Measurements from ENCODE around the gene INAVA. TPM values are rescaled to one million over a fixed set of nuclear protein-coding genes. Genes with fewer than 3 reads are reported as not detected.

The INAVA gene
- total and polyA plus RNA-seq, 2 of the 13 experiments (the other 11 are each of a cell fraction or from before 2014, with no cell fraction given), result 6.0 to 13.5 TPM

DNA sequence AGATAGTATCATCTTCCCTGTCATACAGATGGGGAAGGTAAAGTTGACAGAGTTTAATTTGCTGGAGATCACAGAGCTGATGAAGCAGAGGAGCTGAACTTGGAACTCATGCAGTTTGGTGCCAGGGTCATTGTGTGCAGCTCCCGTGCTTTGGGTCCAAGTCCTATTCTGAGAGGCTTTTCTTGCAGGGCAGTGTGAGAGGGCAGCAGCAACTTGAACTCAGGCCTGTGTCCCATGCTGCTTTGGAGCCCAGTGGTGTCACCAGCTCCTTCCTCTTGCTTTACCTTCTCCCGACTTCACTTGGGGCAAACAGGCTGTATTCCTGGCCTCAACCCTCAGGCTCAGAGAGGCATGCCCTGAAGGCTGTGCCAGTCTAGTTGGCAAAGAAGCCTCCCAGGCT, 24.7 kb downstream of the INAVA start:
- H3K4me3 ChIP-seq (replicated peaks in 1 of 3; ENCODE audit: insufficient read depth in 1 of 3, low read depth in 2 of 3, low read length in 3 of 3), result no peak overlapping the region
- ATAC-seq, result no peak
- no peak overlapping the region for H3K9ac ChIP-seq (ENCODE audit: insufficient read depth, low read depth, low read length)
- no peak for FAIRE-seq
- BruUV-seq (replicated peaks), result no TSS peak
- no peaks in the 10 kb centered on the region for H3K79me2 ChIP-seq (ENCODE audit: insufficient read depth, low read length)
- no peak for DNase-seq (ENCODE audit: low spot score)
- H3K36me3 ChIP-seq (replicated peaks in 1 of 2; ENCODE audit: control insufficient read depth in 1 of 2, insufficient read depth in 2 of 2, low read length in 2 of 2), result no peaks in the 10 kb centered on the region
- POLR2A ChIA-PET, result interaction anchor here (1.2 kb wide), 1 partner anchor 23 kb away, joined by 3 read pairs; no protein-coding TSS in a partner anchor
- no peaks in the 10 kb centered on the region for H3K9me3 ChIP-seq (ENCODE audit: low read length)
- intact Hi-C loops (cut with micrococcal nuclease; ENCODE audit: unreplicated experiment) (no loop called here), in situ Hi-C loops (cut with HindIII; ENCODE audit: extremely low pct_ligation_motif_present, low pct_unique_long_range_greater_than_20kb) (no loop called here)
- no peak overlapping the region for H3K27ac ChIP-seq (ENCODE audit: extremely low read length, insufficient read depth, low read length)
- H4K20me1 ChIP-seq (ENCODE audit: insufficient read depth, low read length), result no peaks in the 10 kb centered on the region
- no peak overlapping the region for H2AFZ ChIP-seq (ENCODE audit: low read length)
- 58% methylated on average over 2 of the region's 2 CpGs for WGBS (ENCODE audit: low lambda C conversion rate)
- no peak overlapping the region for H3K4me2 ChIP-seq (ENCODE audit: low read depth, low read length)
- peaks cover 43% of the 10 kb centered on the region for H3K4me1 ChIP-seq (ENCODE audit: insufficient read depth, low read length)
- CTCF ChIA-PET (ENCODE audit: low intra/inter-chr PET ratio, low total read pairs), result no interaction called here
- H3K27me3 ChIP-seq (ENCODE audit: control insufficient read depth in 1 of 2, insufficient read depth in 2 of 2, low read length in 2 of 2), result no peaks in the 10 kb centered on the region
- no peak for TF ChIP-seq DR1 (CRISPR knock-in tag; IDR thresholded peaks at IDR 0.05)
- no peak for TF ChIP-seq EZH2 (conservative IDR thresholded peaks at IDR 0.05; ENCODE audit: low read depth, low read length)
- no peak for TF ChIP-seq ISL2 (CRISPR knock-in tag; IDR thresholded peaks at IDR 0.05)
- TF ChIP-seq, protein P1, sequence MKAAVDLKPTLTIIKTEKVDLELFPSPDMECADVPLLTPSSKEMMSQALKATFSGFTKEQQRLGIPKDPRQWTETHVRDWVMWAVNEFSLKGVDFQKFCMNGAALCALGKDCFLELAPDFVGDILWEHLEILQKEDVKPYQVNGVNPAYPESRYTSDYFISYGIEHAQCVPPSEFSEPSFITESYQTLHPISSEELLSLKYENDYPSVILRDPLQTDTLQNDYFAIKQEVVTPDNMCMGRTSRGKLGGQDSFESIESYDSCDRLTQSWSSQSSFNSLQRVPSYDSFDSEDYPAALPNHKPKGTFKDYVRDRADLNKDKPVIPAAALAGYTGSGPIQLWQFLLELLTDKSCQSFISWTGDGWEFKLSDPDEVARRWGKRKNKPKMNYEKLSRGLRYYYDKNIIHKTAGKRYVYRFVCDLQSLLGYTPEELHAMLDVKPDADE (CRISPR knock-in tag; IDR thresholded peaks at IDR 0.05), result no peak
- no peak for TF ChIP-seq RNF2 (conservative IDR thresholded peaks at IDR 0.05; ENCODE audit: low read depth)
- no peak for TF ChIP-seq SP140L (CRISPR knock-in tag; IDR thresholded peaks at IDR 0.05; ENCODE audit: borderline replicate concordance)
- no peak for TF ChIP-seq JDP2 (CRISPR knock-in tag; IDR thresholded peaks at IDR 0.05; ENCODE audit: borderline replicate concordance)
- no peak for TF ChIP-seq KDM5A (IDR thresholded peaks at IDR 0.05; ENCODE audit: borderline replicate concordance, low read length)
- no peak for TF ChIP-seq KDM5B (CRISPR knock-in tag; IDR thresholded peaks at IDR 0.05; ENCODE audit: borderline replicate concordance)
- TF ChIP-seq, protein P2, sequence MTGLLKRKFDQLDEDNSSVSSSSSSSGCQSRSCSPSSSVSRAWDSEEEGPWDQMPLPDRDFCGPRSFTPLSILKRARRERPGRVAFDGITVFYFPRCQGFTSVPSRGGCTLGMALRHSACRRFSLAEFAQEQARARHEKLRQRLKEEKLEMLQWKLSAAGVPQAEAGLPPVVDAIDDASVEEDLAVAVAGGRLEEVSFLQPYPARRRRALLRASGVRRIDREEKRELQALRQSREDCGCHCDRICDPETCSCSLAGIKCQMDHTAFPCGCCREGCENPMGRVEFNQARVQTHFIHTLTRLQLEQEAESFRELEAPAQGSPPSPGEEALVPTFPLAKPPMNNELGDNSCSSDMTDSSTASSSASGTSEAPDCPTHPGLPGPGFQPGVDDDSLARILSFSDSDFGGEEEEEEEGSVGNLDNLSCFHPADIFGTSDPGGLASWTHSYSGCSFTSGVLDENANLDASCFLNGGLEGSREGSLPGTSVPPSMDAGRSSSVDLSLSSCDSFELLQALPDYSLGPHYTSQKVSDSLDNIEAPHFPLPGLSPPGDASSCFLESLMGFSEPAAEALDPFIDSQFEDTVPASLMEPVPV (CRISPR knock-in tag; IDR thresholded peaks at IDR 0.05), result no peak
- TF ChIP-seq, protein P3, sequence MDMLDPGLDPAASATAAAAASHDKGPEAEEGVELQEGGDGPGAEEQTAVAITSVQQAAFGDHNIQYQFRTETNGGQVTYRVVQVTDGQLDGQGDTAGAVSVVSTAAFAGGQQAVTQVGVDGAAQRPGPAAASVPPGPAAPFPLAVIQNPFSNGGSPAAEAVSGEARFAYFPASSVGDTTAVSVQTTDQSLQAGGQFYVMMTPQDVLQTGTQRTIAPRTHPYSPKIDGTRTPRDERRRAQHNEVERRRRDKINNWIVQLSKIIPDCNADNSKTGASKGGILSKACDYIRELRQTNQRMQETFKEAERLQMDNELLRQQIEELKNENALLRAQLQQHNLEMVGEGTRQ (IDR thresholded peaks at IDR 0.05; ENCODE audit: low read depth, low read length), result no peak
- TF ChIP-seq, protein P3 (CRISPR knock-in tag; IDR thresholded peaks at IDR 0.05; ENCODE audit: borderline replicate concordance), result no peak
- TF ChIP-seq RERE (CRISPR knock-in tag; IDR thresholded peaks at IDR 0.05; ENCODE audit: low read depth), result no peak
- TF ChIP-seq GATAD2A (CRISPR knock-in tag; IDR thresholded peaks at IDR 0.05), result no peak
- no peak for TF ChIP-seq SOX13 (IDR thresholded peaks at IDR 0.05)
- TF ChIP-seq SOX13 (CRISPR knock-in tag; conservative IDR thresholded peaks at IDR 0.05 in 1 of 2, IDR thresholded peaks at IDR 0.05 in 1 of 2), result no peak
